HL-60 (cell line): Measurements from ENCODE around the gene MAF.

ENCODE experiments used
- DNase-seq, 2 experiments: peaks; one replicate each; pipeline ENCODE4 v3.0.0-alpha.2; 2010 to 2020; ENCODE audit warnings: low read depth in 1 of 2, low spot score in 1 of 2
- H3K27ac ChIP-seq: fragments of 250-450 bp; sonication (Bioruptor Pico); replicated peaks from 2 replicates; pipeline ENCODE4 v1.5.1; 2020; ENCODE audit warnings: mild to moderate bottlenecking, moderate library complexity
- H3K27me3 ChIP-seq: fragments of 250-450 bp; sonication (Bioruptor Pico); 2 replicates; pipeline ENCODE4 v1.5.1; 2021; ENCODE audit warnings: mild to moderate bottlenecking, moderate library complexity; ENCODE audit not compliant: insufficient read depth, poor library complexity, severe bottlenecking
- H3K4me3 ChIP-seq: replicated peaks from 2 replicates; pipeline ENCODE4 v1.5.1; 2011; ENCODE audit warnings: mild to moderate bottlenecking, control low read depth, low read length; ENCODE audit not compliant: insufficient read depth
- CTCF ChIP-seq: IDR thresholded peaks from one replicate; pipeline ENCODE4 v1.5.1; 2011; ENCODE audit warnings: low read length, control low read depth, inconsistent platforms; ENCODE audit not compliant: insufficient read depth
- GABPA ChIP-seq: IDR thresholded peaks from 2 replicates; pipeline ENCODE4 v1.6.1; 2012; ENCODE audit warnings: low read depth
- POLR2AphosphoS5 ChIP-seq: IDR thresholded peaks from 2 replicates; pipeline ENCODE4 v1.6.1; 2012; ENCODE audit warnings: low read depth
- REST ChIP-seq: IDR thresholded peaks from 2 replicates; pipeline ENCODE4 v1.6.1; 2012; ENCODE audit warnings: low read depth; ENCODE audit not compliant: insufficient replicate concordance
- SPI1 ChIP-seq: IDR thresholded peaks from 2 replicates; pipeline ENCODE4 v1.6.1; 2012; ENCODE audit warnings: low read depth, mild to moderate bottlenecking, borderline replicate concordance

Gene MAF

GRCh38 chr16:79560923-79561322 lies 39.6 kb downstream of the MAF start:
- no peak overlapping the region for H3K27ac ChIP-seq
- H3K27me3 ChIP-seq: no peaks in the 10 kb centered on the region
- DNase-seq: no peak
- TF ChIP-seq CTCF (no peak), POLR2AphosphoS5 (no peak), SPI1 (no peak), GABPA (no peak), REST (no peak)
- H3K4me3 ChIP-seq: no peak overlapping the region

GRCh38 chr16:79560318-79560717 lies 40.2 kb downstream of the MAF start:
- no peak for TF ChIP-seq POLR2AphosphoS5
- TF ChIP-seq REST: no peak
- no peak for TF ChIP-seq CTCF
- no peak for TF ChIP-seq GABPA
- TF ChIP-seq SPI1: no peak
- Histone ChIP-seq H3K4me3 (no peak overlapping the region), H3K27ac (no peak overlapping the region), H3K27me3 (no peaks in the 10 kb centered on the region)
- no peak for DNase-seq

- Histone ChIP-seq H3K4me3 (no peak overlapping the region), H3K27me3 (no peaks in the 10 kb centered on the region), H3K27ac (no peak overlapping the region)
- TF ChIP-seq REST (no peak), SPI1 (no peak), GABPA (no peak), POLR2AphosphoS5 (no peak), CTCF (no peak)
- DNase-seq: no peak
Observed at GRCh38 chr16:79559532-79559931, 41.0 kb downstream of the MAF start.
